Activated CD4-positive, CD25-positive, alpha-beta regulatory T cell (primary cell): Measurements from ENCODE around the gene TPGS2.
"Not testable (repeated sequence)": the region's sequence is repeated elsewhere in the genome, so short reads cannot be mapped to it uniquely, and the experiment has no call there.

Experiments
- DNase-seq, 4 experiments: peaks; one replicate each; lab custom pipeline; 2025; lab: John Stamatoyannopoulos, UW

Gene TPGS2

GRCh38 chr18:36775396-36775795 lies 53.4 kb downstream of the TPGS2 start:
- DNase-seq, result no peak

GRCh38 chr18:36772241-36772723 lies 56.5 kb downstream of the TPGS2 start:
- no peak for DNase-seq

GRCh38 chr18:36771245-36771644 lies 57.6 kb downstream of the TPGS2 start:
- no peak for DNase-seq

- no peak for DNase-seq
Measured at GRCh38 chr18:36770315-36770946, 58.4 kb downstream of the TPGS2 start.

GRCh38 chr18:36769611-36770314 lies 59.0 kb downstream of the TPGS2 start:
- DNase-seq, result no peak

- DNase-seq, result no peak
Measured at GRCh38 chr18:36769172-36769571, 59.6 kb downstream of the TPGS2 start.

- DNase-seq, result no peak
Measured at GRCh38 chr18:36766836-36767235, 62.0 kb downstream of the TPGS2 start.

- DNase-seq, result not testable (repeated sequence)
Measured at GRCh38 chr18:36762965-36763364, 65.8 kb downstream of the TPGS2 start.

- no peak for DNase-seq
Measured at GRCh38 chr18:36762074-36762473, 66.7 kb downstream of the TPGS2 start.

GRCh38 chr18:36761186-36761698 lies 67.6 kb downstream of the TPGS2 start:
- DNase-seq, result no peak

- no peak for DNase-seq
Measured at GRCh38 chr18:36760598-36760997, 68.2 kb downstream of the TPGS2 start.

- DNase-seq, result no peak
Measured at GRCh38 chr18:36759167-36759776, 69.5 kb downstream of the TPGS2 start.

GRCh38 chr18:36758623-36759022 lies 70.2 kb downstream of the TPGS2 start:
- no peak for DNase-seq

- no peak for DNase-seq
Measured at GRCh38 chr18:36757991-36758390, 70.8 kb downstream of the TPGS2 start.

GRCh38 chr18:36757081-36757480 lies 71.7 kb downstream of the TPGS2 start:
- DNase-seq, result no peak

GRCh38 chr18:36756242-36756641 lies 72.6 kb downstream of the TPGS2 start:
- DNase-seq, result no peak

- no peak for DNase-seq
Measured at GRCh38 chr18:36752929-36753865, 75.6 kb downstream of the TPGS2 start.

- DNase-seq, result no peak
Measured at GRCh38 chr18:36745219-36745975, 83.4 kb downstream of the TPGS2 start.

GRCh38 chr18:36744261-36744876 lies 84.4 kb downstream of the TPGS2 start:
- DNase-seq, result no peak
